ENCODE measurements around the gene LPO.

LPO gene

GRCh38 chr17:58283674-58284612, 45.6 kb downstream of the LPO start:
- Histone ChIP-seq H3K27ac (ENCODE audit: low read depth, low read length) (no peak overlapping the region), H3K27me3 (ENCODE audit: insufficient read depth, low read length, poor library complexity) (no peaks in the 10 kb centered on the region), H3K4ac (ENCODE audit: low read depth, low read length) (peak overlapping the region; percentile 25), H3K9ac (ENCODE audit: low read length) (no peak overlapping the region), H3K4me1 (ENCODE audit: control insufficient read depth, low read depth, low read length) (no peaks in the 10 kb centered on the region), H3K79me1 (ENCODE audit: low read length) (no peaks in the 10 kb centered on the region), H4K5ac (ENCODE audit: low read length) (no peak overlapping the region), H3K36me3 (ENCODE audit: control insufficient read depth, insufficient read depth, low read length) (no peaks in the 10 kb centered on the region), H3K56ac (ENCODE audit: low read length) (no peak overlapping the region), H3K4me2 (ENCODE audit: low read length) (no peak overlapping the region), H2AK5ac (ENCODE audit: low read length) (no peak overlapping the region), H2BK15ac (replicated peaks; ENCODE audit: low read depth) (no peak overlapping the region), H2BK5ac (ENCODE audit: low read length) (no peak overlapping the region), H3K79me2 (ENCODE audit: control insufficient read depth, insufficient read depth, low read length) (no peaks in the 10 kb centered on the region), H3K18ac (ENCODE audit: low read length) (no peak overlapping the region), H2BK120ac (ENCODE audit: low read depth, low read length) (no peak overlapping the region), H4K8ac (ENCODE audit: low read depth, low read length) (no peak overlapping the region), H3K4me3 (ENCODE audit: low read length) (no peak overlapping the region), H3K23ac (ENCODE audit: low read length) (no peak overlapping the region)
- WGBS (ENCODE audit: extremely low coverage, insufficient coverage, low lambda C conversion rate) = no CpG with 5 or more reads among the region's 12 CpGs
- DNase-seq = no peak

GRCh38 chr17:58284613-58285421, 46.4 kb downstream of the LPO start:
- no peaks in the 10 kb centered on the region for H3K79me1 ChIP-seq (ENCODE audit: low read length)
- H3K23ac ChIP-seq (ENCODE audit: low read length) = no peak overlapping the region
- no peaks in the 10 kb centered on the region for H3K79me2 ChIP-seq (ENCODE audit: control insufficient read depth, insufficient read depth, low read length)
- H3K27ac ChIP-seq (ENCODE audit: low read depth, low read length) = no peak overlapping the region
- H3K4ac ChIP-seq (ENCODE audit: low read depth, low read length) = peak overlapping the region; percentile 48
- H3K36me3 ChIP-seq (ENCODE audit: control insufficient read depth, insufficient read depth, low read length) = no peaks in the 10 kb centered on the region
- H3K4me3 ChIP-seq (ENCODE audit: low read length) = no peak overlapping the region
- no peak overlapping the region for H2BK5ac ChIP-seq (ENCODE audit: low read length)
- no peak overlapping the region for H2BK120ac ChIP-seq (ENCODE audit: low read depth, low read length)
- no peak overlapping the region for H2BK15ac ChIP-seq (replicated peaks; ENCODE audit: low read depth)
- H3K4me2 ChIP-seq (ENCODE audit: low read length) = no peak overlapping the region
- peak overlapping the region; percentile 39 for H3K18ac ChIP-seq (ENCODE audit: low read length)
- H4K5ac ChIP-seq (ENCODE audit: low read length) = no peak overlapping the region
- peak overlapping the region; percentile 54 for H3K56ac ChIP-seq (ENCODE audit: low read length)
- peak; percentile 90 for DNase-seq
- no peaks in the 10 kb centered on the region for H3K4me1 ChIP-seq (ENCODE audit: control insufficient read depth, low read depth, low read length)
- peak overlapping the region; percentile 10 for H3K9ac ChIP-seq (ENCODE audit: low read length)
- H4K8ac ChIP-seq (ENCODE audit: low read depth, low read length) = no peak overlapping the region
- WGBS (ENCODE audit: extremely low coverage, insufficient coverage, low lambda C conversion rate) = no CpG with 5 or more reads among the region's 6 CpGs
- no peaks in the 10 kb centered on the region for H3K27me3 ChIP-seq (ENCODE audit: insufficient read depth, low read length, poor library complexity)
- no peak overlapping the region for H2AK5ac ChIP-seq (ENCODE audit: low read length)

GRCh38 chr17:58285422-58285810, 47.0 kb downstream of the LPO start:
- no peak overlapping the region for H2AK5ac ChIP-seq (ENCODE audit: low read length)
- no peaks in the 10 kb centered on the region for H3K79me1 ChIP-seq (ENCODE audit: low read length)
- no peaks in the 10 kb centered on the region for H3K4me1 ChIP-seq (ENCODE audit: control insufficient read depth, low read depth, low read length)
- H3K4me2 ChIP-seq (ENCODE audit: low read length) = no peak overlapping the region
- no peak overlapping the region for H2BK120ac ChIP-seq (ENCODE audit: low read depth, low read length)
- no peak overlapping the region for H3K56ac ChIP-seq (ENCODE audit: low read length)
- no peak overlapping the region for H3K18ac ChIP-seq (ENCODE audit: low read length)
- no peak overlapping the region for H4K5ac ChIP-seq (ENCODE audit: low read length)
- no peak overlapping the region for H2BK5ac ChIP-seq (ENCODE audit: low read length)
- H3K4ac ChIP-seq (ENCODE audit: low read depth, low read length) = no peak overlapping the region
- WGBS (ENCODE audit: extremely low coverage, insufficient coverage, low lambda C conversion rate) = no CpG with 5 or more reads among the region's 3 CpGs
- no peaks in the 10 kb centered on the region for H3K36me3 ChIP-seq (ENCODE audit: control insufficient read depth, insufficient read depth, low read length)
- H3K79me2 ChIP-seq (ENCODE audit: control insufficient read depth, insufficient read depth, low read length) = no peaks in the 10 kb centered on the region
- H2BK15ac ChIP-seq (replicated peaks; ENCODE audit: low read depth) = no peak overlapping the region
- no peak overlapping the region for H4K8ac ChIP-seq (ENCODE audit: low read depth, low read length)
- H3K4me3 ChIP-seq (ENCODE audit: low read length) = no peak overlapping the region
- DNase-seq = no peak
- no peak overlapping the region for H3K23ac ChIP-seq (ENCODE audit: low read length)
- no peak overlapping the region for H3K9ac ChIP-seq (ENCODE audit: low read length)
- H3K27ac ChIP-seq (ENCODE audit: low read depth, low read length) = no peak overlapping the region
- no peaks in the 10 kb centered on the region for H3K27me3 ChIP-seq (ENCODE audit: insufficient read depth, low read length, poor library complexity)

- H3K18ac ChIP-seq (ENCODE audit: low read length) = peak overlapping the region; percentile 28
- no peaks in the 10 kb centered on the region for H3K27me3 ChIP-seq (ENCODE audit: insufficient read depth, low read length, poor library complexity)
- H3K4me2 ChIP-seq (ENCODE audit: low read length) = no peak overlapping the region
- H4K8ac ChIP-seq (ENCODE audit: low read depth, low read length) = no peak overlapping the region
- no peaks in the 10 kb centered on the region for H3K4me1 ChIP-seq (ENCODE audit: control insufficient read depth, low read depth, low read length)
- H3K27ac ChIP-seq (ENCODE audit: low read depth, low read length) = no peak overlapping the region
- H4K5ac ChIP-seq (ENCODE audit: low read length) = no peak overlapping the region
- H3K56ac ChIP-seq (ENCODE audit: low read length) = peak overlapping the region; percentile 49
- no peak overlapping the region for H2AK5ac ChIP-seq (ENCODE audit: low read length)
- no peak overlapping the region for H2BK120ac ChIP-seq (ENCODE audit: low read depth, low read length)
- no peak overlapping the region for H3K23ac ChIP-seq (ENCODE audit: low read length)
- no peaks in the 10 kb centered on the region for H3K36me3 ChIP-seq (ENCODE audit: control insufficient read depth, insufficient read depth, low read length)
- H3K9ac ChIP-seq (ENCODE audit: low read length) = no peak overlapping the region
- H2BK5ac ChIP-seq (ENCODE audit: low read length) = no peak overlapping the region
- no peak overlapping the region for H2BK15ac ChIP-seq (replicated peaks; ENCODE audit: low read depth)
- no peak for DNase-seq
- H3K4ac ChIP-seq (ENCODE audit: low read depth, low read length) = no peak overlapping the region
- H3K79me2 ChIP-seq (ENCODE audit: control insufficient read depth, insufficient read depth, low read length) = no peaks in the 10 kb centered on the region
- H3K79me1 ChIP-seq (ENCODE audit: low read length) = no peaks in the 10 kb centered on the region
- no peak overlapping the region for H3K4me3 ChIP-seq (ENCODE audit: low read length)
- WGBS (ENCODE audit: extremely low coverage, insufficient coverage, low lambda C conversion rate) = no CpG with 5 or more reads among the region's 2 CpGs
Measured at GRCh38 chr17:58289869-58290268, 51.5 kb downstream of the LPO start.

GRCh38 chr17:58291246-58291645, 52.9 kb downstream of the LPO start:
- peak; percentile 21 for DNase-seq
- no peak overlapping the region for H3K9ac ChIP-seq (ENCODE audit: low read length)
- no peak overlapping the region for H3K18ac ChIP-seq (ENCODE audit: low read length)
- no peak overlapping the region for H2BK5ac ChIP-seq (ENCODE audit: low read length)
- H3K79me1 ChIP-seq (ENCODE audit: low read length) = no peaks in the 10 kb centered on the region
- H3K36me3 ChIP-seq (ENCODE audit: control insufficient read depth, insufficient read depth, low read length) = no peaks in the 10 kb centered on the region
- no peak overlapping the region for H3K4me3 ChIP-seq (ENCODE audit: low read length)
- no CpG with 5 or more reads among the region's 5 CpGs for WGBS (ENCODE audit: extremely low coverage, insufficient coverage, low lambda C conversion rate)
- H3K27ac ChIP-seq (ENCODE audit: low read depth, low read length) = no peak overlapping the region
- no peak overlapping the region for H3K23ac ChIP-seq (ENCODE audit: low read length)
- no peak overlapping the region for H3K4me2 ChIP-seq (ENCODE audit: low read length)
- no peak overlapping the region for H3K4ac ChIP-seq (ENCODE audit: low read depth, low read length)
- H4K5ac ChIP-seq (ENCODE audit: low read length) = no peak overlapping the region
- H3K27me3 ChIP-seq (ENCODE audit: insufficient read depth, low read length, poor library complexity) = no peaks in the 10 kb centered on the region
- no peak overlapping the region for H2AK5ac ChIP-seq (ENCODE audit: low read length)
- no peak overlapping the region for H3K56ac ChIP-seq (ENCODE audit: low read length)
- H4K8ac ChIP-seq (ENCODE audit: low read depth, low read length) = no peak overlapping the region
- no peaks in the 10 kb centered on the region for H3K4me1 ChIP-seq (ENCODE audit: control insufficient read depth, low read depth, low read length)
- no peak overlapping the region for H2BK120ac ChIP-seq (ENCODE audit: low read depth, low read length)
- H2BK15ac ChIP-seq (replicated peaks; ENCODE audit: low read depth) = no peak overlapping the region
- H3K79me2 ChIP-seq (ENCODE audit: control insufficient read depth, insufficient read depth, low read length) = no peaks in the 10 kb centered on the region
